HEK293 (cell line): ENCODE results near the gene MVD.

Source experiments
- CTCF ChIA-PET: fragments of 350-600 bp; formaldehyde crosslinking; extraction: SDS; loops from one replicate; lab custom pipeline; 2021; ENCODE audit warnings: antibody characterized with exemption; lab: Yijun Ruan, JAX
- POLR2A ChIA-PET: fragments of 300-600 bp; formaldehyde crosslinking; extraction: SDS; loops from one replicate; lab custom pipeline; 2020; ENCODE audit warnings: antibody characterized with exemption, inconsistent platforms; lab: Yijun Ruan, JAX
- H3K27ac ChIP-seq: fragments of 200-500 bp; sonication (Bioruptor generic); 2 replicates; pipeline ENCODE4 v1.5.1; 2014; ENCODE audit warnings: low read depth, low read length, control low read depth, inconsistent platforms; ENCODE audit errors: extremely low read depth
- H3K36me3 ChIP-seq, 2 experiments: fragments of 200-500 bp in 1 of 2; sonication (Bioruptor generic) in 1 of 2; 1 replicate in 1 of 2; 2 replicates in 1 of 2; pipeline ENCODE4 v1.5.1; 2014 to 2017; ENCODE audit warnings: inconsistent platforms in 2 of 2, low read length in 2 of 2; ENCODE audit not compliant: control insufficient read depth in 2 of 2, insufficient read depth in 1 of 2
- H3K4me1 ChIP-seq: fragments of 200-500 bp; sonication (Bioruptor generic); 2 replicates; pipeline ENCODE4 v1.5.1; 2014; ENCODE audit warnings: mild to moderate bottlenecking, low read length, inconsistent platforms; ENCODE audit not compliant: control insufficient read depth, insufficient read depth
- H3K4me3 ChIP-seq: 2 replicates; pipeline ENCODE4 v1.5.1; 2011; ENCODE audit warnings: low read depth, mild to moderate bottlenecking, control low read depth, low read length, moderate library complexity
- H3K9me3 ChIP-seq: fragments of 200-500 bp; sonication (Bioruptor generic); 2 replicates; pipeline ENCODE4 v1.5.1; 2014; ENCODE audit warnings: low read depth, low read length, inconsistent platforms; ENCODE audit not compliant: control insufficient read depth, insufficient read depth
- BCL11B ChIP-seq: fragments of 450-650 bp; formaldehyde crosslinking; IDR thresholded peaks from 2 replicates; pipeline ENCODE4 v1.5.1; 2016; ENCODE audit warnings: low read depth, missing biosample characterization, missing genetic modification characterization
- GLIS1 ChIP-seq: fragments of 450-650 bp; formaldehyde crosslinking; IDR thresholded peaks from 2 replicates; pipeline ENCODE4 v1.5.1; 2016; ENCODE audit warnings: missing biosample characterization, missing genetic modification characterization
- MEIS1 ChIP-seq: sonication (generic); formaldehyde crosslinking; IDR thresholded peaks from 2 replicates; pipeline ENCODE4 v1.8.1; 2022; ENCODE audit warnings: missing genetic modification reagents, mild to moderate bottlenecking, borderline replicate concordance
- SCRT1 ChIP-seq: fragments of 450-650 bp; formaldehyde crosslinking; IDR thresholded peaks from 2 replicates; pipeline ENCODE4 v1.5.1; 2016; ENCODE audit warnings: missing biosample characterization, missing genetic modification characterization, borderline replicate concordance
- WT1 ChIP-seq: fragments of 450-650 bp; formaldehyde crosslinking; IDR thresholded peaks from 2 replicates; pipeline ENCODE4 v1.5.1; 2016; ENCODE audit warnings: missing biosample characterization, missing genetic modification characterization
- ZNF121 ChIP-seq: fragments of 450-650 bp; formaldehyde crosslinking; IDR thresholded peaks from 2 replicates; pipeline ENCODE4 v1.5.1; 2016; ENCODE audit warnings: missing biosample characterization, missing genetic modification characterization
- ZNF132 ChIP-seq: fragments of 450-650 bp; formaldehyde crosslinking; IDR thresholded peaks from 2 replicates; pipeline ENCODE4 v1.5.1; 2017; ENCODE audit warnings: missing biosample characterization, missing genetic modification characterization, borderline replicate concordance
- ZNF266 ChIP-seq: fragments of 450-650 bp; formaldehyde crosslinking; IDR thresholded peaks from 2 replicates; pipeline ENCODE4 v1.5.1; 2016; ENCODE audit warnings: missing biosample characterization, missing genetic modification characterization, low read depth
- ZNF311 ChIP-seq: fragments of 450-650 bp; formaldehyde crosslinking; IDR thresholded peaks from 2 replicates; pipeline ENCODE4 v1.5.1; 2017; ENCODE audit warnings: missing biosample characterization, missing genetic modification characterization, borderline replicate concordance
- ZNF37A ChIP-seq: fragments of 450-650 bp; IDR thresholded peaks from 2 replicates; pipeline ENCODE4 v1.5.1; 2018; ENCODE audit warnings: missing biosample characterization, missing genetic modification characterization
- ZNF426 ChIP-seq: fragments of 450-650 bp; formaldehyde crosslinking; IDR thresholded peaks from 2 replicates; pipeline ENCODE4 v1.5.1; 2017; ENCODE audit warnings: missing biosample characterization, missing genetic modification characterization, mild to moderate bottlenecking, inconsistent platforms, moderate library complexity
- ZNF433 ChIP-seq: fragments of 450-650 bp; formaldehyde crosslinking; IDR thresholded peaks from 2 replicates; pipeline ENCODE4 v1.5.1; 2016; ENCODE audit warnings: missing biosample characterization, missing genetic modification characterization, low read depth
- ZNF473 ChIP-seq: fragments of 450-650 bp; formaldehyde crosslinking; IDR thresholded peaks from 2 replicates; pipeline ENCODE4 v1.5.1; 2017; ENCODE audit warnings: missing biosample characterization, missing genetic modification characterization
- ZNF521 ChIP-seq: fragments of 450-650 bp; formaldehyde crosslinking; IDR thresholded peaks from 2 replicates; pipeline ENCODE4 v1.5.1; 2017; ENCODE audit warnings: missing biosample characterization, mild to moderate bottlenecking, missing genetic modification characterization
- ZNF549 ChIP-seq: fragments of 450-650 bp; IDR thresholded peaks from 2 replicates; pipeline ENCODE4 v1.5.1; 2018; ENCODE audit warnings: missing biosample characterization, missing genetic modification characterization, mild to moderate bottlenecking, inconsistent platforms, moderate library complexity
- ZNF654 ChIP-seq: fragments of 450-650 bp; formaldehyde crosslinking; IDR thresholded peaks from 2 replicates; pipeline ENCODE4 v1.5.1; 2016; ENCODE audit warnings: low read depth, missing biosample characterization, missing genetic modification characterization
- ZNF785 ChIP-seq: fragments of 450-650 bp; formaldehyde crosslinking; IDR thresholded peaks from 2 replicates; pipeline ENCODE4 v1.5.1; 2016; ENCODE audit warnings: missing biosample characterization, missing genetic modification characterization
- ZSCAN16 ChIP-seq: fragments of 450-650 bp; formaldehyde crosslinking; IDR thresholded peaks from 2 replicates; pipeline ENCODE4 v1.5.1; 2016; ENCODE audit warnings: missing biosample characterization, missing genetic modification characterization
- TF ChIP-seq, protein P1 (sequence below): sonication (generic); formaldehyde crosslinking; IDR thresholded peaks from 2 replicates; pipeline ENCODE4 v1.8.1; 2022; ENCODE audit warnings: mild to moderate bottlenecking, moderate library complexity, missing genetic modification reagents
- TF ChIP-seq, protein P2 (sequence below): IDR thresholded peaks from 2 replicates; pipeline ENCODE4 v1.6.1; 2011; ENCODE audit warnings: mild to moderate bottlenecking, low read depth, low read length, borderline replicate concordance
- TF ChIP-seq, protein P3 (sequence below): fragments of 450-650 bp; formaldehyde crosslinking; IDR thresholded peaks from 2 replicates; pipeline ENCODE4 v1.5.1; 2016; ENCODE audit warnings: missing biosample characterization, missing genetic modification characterization

Gene MVD

GRCh38 chr16:88667461-88667860 lies 4.6 kb upstream of the MVD start:
- Histone ChIP-seq H3K4me1 (no peaks in the 10 kb centered on the region), H3K36me3 (peaks cover 0 to 2% of the 10 kb centered on the region in 2 experiments; a peak in 2 of 3 replicates), H3K27ac (no peak overlapping the region), H3K9me3 (no peaks in the 10 kb centered on the region), H3K4me3 (no peak overlapping the region)
- TF ChIP-seq ZNF473 (tag by site-specific recombination) (no peak), SCRT1 (tag by site-specific recombination) (no peak), ZNF549 (no peak), ZNF266 (no peak), ZNF37A (tag by site-specific recombination) (no peak), ZNF132 (tag by site-specific recombination) (no peak), ZNF785 (tag by site-specific recombination) (no peak), ZSCAN16 (tag by site-specific recombination) (no peak), BCL11B (tag by site-specific recombination) (no peak), ZNF311 (tag by site-specific recombination) (no peak), ZNF433 (tag by site-specific recombination) (no peak), ZNF654 (tag by site-specific recombination) (no peak), ZNF426 (tag by site-specific recombination) (no peak)
- TF ChIP-seq, protein P1, sequence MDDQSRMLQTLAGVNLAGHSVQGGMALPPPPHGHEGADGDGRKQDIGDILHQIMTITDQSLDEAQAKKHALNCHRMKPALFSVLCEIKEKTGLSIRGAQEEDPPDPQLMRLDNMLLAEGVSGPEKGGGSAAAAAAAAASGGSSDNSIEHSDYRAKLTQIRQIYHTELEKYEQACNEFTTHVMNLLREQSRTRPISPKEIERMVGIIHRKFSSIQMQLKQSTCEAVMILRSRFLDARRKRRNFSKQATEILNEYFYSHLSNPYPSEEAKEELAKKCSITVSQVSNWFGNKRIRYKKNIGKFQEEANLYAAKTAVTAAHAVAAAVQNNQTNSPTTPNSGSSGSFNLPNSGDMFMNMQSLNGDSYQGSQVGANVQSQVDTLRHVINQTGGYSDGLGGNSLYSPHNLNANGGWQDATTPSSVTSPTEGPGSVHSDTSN (CRISPR knock-in tag), result no peak
- TF ChIP-seq, protein P2, sequence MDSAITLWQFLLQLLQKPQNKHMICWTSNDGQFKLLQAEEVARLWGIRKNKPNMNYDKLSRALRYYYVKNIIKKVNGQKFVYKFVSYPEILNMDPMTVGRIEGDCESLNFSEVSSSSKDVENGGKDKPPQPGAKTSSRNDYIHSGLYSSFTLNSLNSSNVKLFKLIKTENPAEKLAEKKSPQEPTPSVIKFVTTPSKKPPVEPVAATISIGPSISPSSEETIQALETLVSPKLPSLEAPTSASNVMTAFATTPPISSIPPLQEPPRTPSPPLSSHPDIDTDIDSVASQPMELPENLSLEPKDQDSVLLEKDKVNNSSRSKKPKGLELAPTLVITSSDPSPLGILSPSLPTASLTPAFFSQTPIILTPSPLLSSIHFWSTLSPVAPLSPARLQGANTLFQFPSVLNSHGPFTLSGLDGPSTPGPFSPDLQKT, result no peak
- ChIA-PET POLR2A (no interaction called here), CTCF (no interaction called here)

- Histone ChIP-seq H3K4me3 (no peak overlapping the region), H3K9me3 (no peaks in the 10 kb centered on the region), H3K4me1 (no peaks in the 10 kb centered on the region), H3K36me3 (peaks cover 0 to 2% of the 10 kb centered on the region in 2 experiments; a peak in 2 of 3 replicates), H3K27ac (no peak overlapping the region)
- ChIA-PET CTCF (interaction anchor here (0.7 to 4.1 kb wide), 5 partner anchors 11 to 77 kb away, joined by 3 to 12 read pairs (median 4); no protein-coding TSS in a partner anchor), POLR2A (interaction anchor here (0.6 kb wide), 1 partner anchor 14 kb away, joined by 5 read pairs; no protein-coding TSS in a partner anchor)
- TF ChIP-seq MEIS1 (CRISPR knock-in tag) (no peak), WT1 (tag by site-specific recombination) (no peak), ZNF521 (tag by site-specific recombination) (no peak), ZNF121 (peak; percentile 41; the same call in 1 of the 2 replicates), GLIS1 (tag by site-specific recombination) (0 out of 2 replicates have a peak, but pooled peaks have one; percentile 16)
- TF ChIP-seq, protein P3, sequence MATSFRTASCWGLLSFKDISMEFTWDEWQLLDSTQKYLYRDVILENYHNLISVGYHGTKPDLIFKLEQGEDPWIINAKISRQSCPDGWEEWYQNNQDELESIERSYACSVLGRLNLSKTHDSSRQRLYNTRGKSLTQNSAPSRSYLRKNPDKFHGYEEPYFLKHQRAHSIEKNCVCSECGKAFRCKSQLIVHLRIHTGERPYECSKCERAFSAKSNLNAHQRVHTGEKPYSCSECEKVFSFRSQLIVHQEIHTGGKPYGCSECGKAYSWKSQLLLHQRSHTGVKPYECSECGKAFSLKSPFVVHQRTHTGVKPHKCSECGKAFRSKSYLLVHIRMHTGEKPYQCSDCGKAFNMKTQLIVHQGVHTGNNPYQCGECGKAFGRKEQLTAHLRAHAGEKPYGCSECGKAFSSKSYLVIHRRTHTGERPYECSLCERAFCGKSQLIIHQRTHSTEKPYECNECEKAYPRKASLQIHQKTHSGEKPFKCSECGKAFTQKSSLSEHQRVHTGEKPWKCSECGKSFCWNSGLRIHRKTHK (tag by site-specific recombination), result no peak
Measured at GRCh38 chr16:88665570-88665969, 2.7 kb upstream of the MVD start.
